ENCODE results near the gene ATXN7L1.

The ATXN7L1 gene

GRCh38 chr7:105724688-105725087, 151.7 kb downstream of the ATXN7L1 start:
- H3K4me1 ChIP-seq (ENCODE audit: control insufficient read depth in 1 of 2, insufficient read depth in 2 of 2, low read length in 2 of 2) = no peaks in the 10 kb centered on the region
- no peaks in the 10 kb centered on the region for H3K9me3 ChIP-seq (ENCODE audit: control insufficient read depth in 1 of 2, low read length in 2 of 2)
- H3K9ac ChIP-seq (ENCODE audit: low read depth in 1 of 2, low read length in 2 of 2) = no peak overlapping the region
- no peaks in the 10 kb centered on the region for H3K27me3 ChIP-seq (ENCODE audit: control insufficient read depth in 1 of 2, insufficient read depth in 2 of 2, low read length in 2 of 2)
- peaks cover 0 to 6% of the 10 kb centered on the region in 2 donors for H3K36me3 ChIP-seq (ENCODE audit: control insufficient read depth in 1 of 2, insufficient read depth in 2 of 2, low read length in 2 of 2)
- no peak overlapping the region for H3K27ac ChIP-seq (ENCODE audit: low read depth, low read length)
- H3K4me3 ChIP-seq (ENCODE audit: low read depth in 1 of 2, low read length in 2 of 2) = no peak overlapping the region

GRCh38 chr7:105723572-105723971, 152.8 kb downstream of the ATXN7L1 start:
- H3K36me3 ChIP-seq (ENCODE audit: control insufficient read depth in 1 of 2, insufficient read depth in 2 of 2, low read length in 2 of 2) = peaks cover 0 to 6% of the 10 kb centered on the region in 2 donors
- H3K9ac ChIP-seq (ENCODE audit: low read depth in 1 of 2, low read length in 2 of 2) = no peak overlapping the region
- no peak overlapping the region for H3K27ac ChIP-seq (ENCODE audit: low read depth, low read length)
- H3K4me3 ChIP-seq (ENCODE audit: low read depth in 1 of 2, low read length in 2 of 2) = no peak overlapping the region
- no peaks in the 10 kb centered on the region for H3K4me1 ChIP-seq (ENCODE audit: control insufficient read depth in 1 of 2, insufficient read depth in 2 of 2, low read length in 2 of 2)
- no peaks in the 10 kb centered on the region for H3K27me3 ChIP-seq (ENCODE audit: control insufficient read depth in 1 of 2, insufficient read depth in 2 of 2, low read length in 2 of 2)
- no peaks in the 10 kb centered on the region for H3K9me3 ChIP-seq (ENCODE audit: control insufficient read depth in 1 of 2, low read length in 2 of 2)

DNA sequence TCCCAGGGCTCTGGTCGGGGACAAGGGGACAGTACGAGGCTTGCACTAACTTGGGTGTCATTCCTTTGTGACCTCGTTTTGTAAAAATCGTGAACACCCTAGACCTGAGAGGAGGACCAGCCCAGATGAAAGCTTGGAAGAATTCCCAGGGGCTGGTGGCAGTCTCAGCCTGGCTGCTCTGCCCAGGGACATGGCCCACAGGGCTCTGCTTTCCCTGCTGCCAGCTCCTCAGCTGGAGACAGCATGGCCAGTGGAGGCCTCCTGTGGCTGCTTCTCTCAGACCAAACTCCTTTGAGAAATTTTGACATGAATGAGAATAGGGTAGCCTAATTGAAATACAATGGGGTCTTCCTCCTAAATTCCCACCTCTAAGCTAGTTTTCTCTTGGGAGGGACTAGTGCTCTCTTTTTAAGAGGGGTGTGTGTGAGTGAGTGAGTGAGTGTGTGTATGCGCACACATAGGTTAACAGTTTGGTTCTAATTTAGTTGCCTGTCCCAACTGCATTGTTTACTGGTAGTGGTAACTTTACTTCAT, 154.8 kb downstream of the ATXN7L1 start:
- no peaks in the 10 kb centered on the region for H3K4me1 ChIP-seq (ENCODE audit: control insufficient read depth in 1 of 2, insufficient read depth in 2 of 2, low read length in 2 of 2)
- no peak overlapping the region for H3K4me3 ChIP-seq (ENCODE audit: low read depth in 1 of 2, low read length in 2 of 2)
- no peak overlapping the region for H3K9ac ChIP-seq (ENCODE audit: low read depth in 1 of 2, low read length in 2 of 2)
- no peak overlapping the region for H3K27ac ChIP-seq (ENCODE audit: low read depth, low read length)
- peaks cover 0 to 6% of the 10 kb centered on the region in 2 donors for H3K36me3 ChIP-seq (ENCODE audit: control insufficient read depth in 1 of 2, insufficient read depth in 2 of 2, low read length in 2 of 2)
- H3K27me3 ChIP-seq (ENCODE audit: control insufficient read depth in 1 of 2, insufficient read depth in 2 of 2, low read length in 2 of 2) = no peaks in the 10 kb centered on the region
- H3K9me3 ChIP-seq (ENCODE audit: control insufficient read depth in 1 of 2, low read length in 2 of 2) = no peaks in the 10 kb centered on the region

GRCh38 chr7:105719919-105720318, 156.5 kb downstream of the ATXN7L1 start:
- H3K36me3 ChIP-seq (ENCODE audit: control insufficient read depth in 1 of 2, insufficient read depth in 2 of 2, low read length in 2 of 2) = no peaks in the 10 kb centered on the region
- H3K9ac ChIP-seq (ENCODE audit: low read depth in 1 of 2, low read length in 2 of 2) = no peak overlapping the region
- no peaks in the 10 kb centered on the region for H3K4me1 ChIP-seq (ENCODE audit: control insufficient read depth in 1 of 2, insufficient read depth in 2 of 2, low read length in 2 of 2)
- H3K27me3 ChIP-seq (ENCODE audit: control insufficient read depth in 1 of 2, insufficient read depth in 2 of 2, low read length in 2 of 2) = no peaks in the 10 kb centered on the region
- no peak overlapping the region for H3K4me3 ChIP-seq (ENCODE audit: low read depth in 1 of 2, low read length in 2 of 2)
- H3K27ac ChIP-seq (ENCODE audit: low read depth, low read length) = no peak overlapping the region
- H3K9me3 ChIP-seq (ENCODE audit: control insufficient read depth in 1 of 2, low read length in 2 of 2) = no peaks in the 10 kb centered on the region

DNA sequence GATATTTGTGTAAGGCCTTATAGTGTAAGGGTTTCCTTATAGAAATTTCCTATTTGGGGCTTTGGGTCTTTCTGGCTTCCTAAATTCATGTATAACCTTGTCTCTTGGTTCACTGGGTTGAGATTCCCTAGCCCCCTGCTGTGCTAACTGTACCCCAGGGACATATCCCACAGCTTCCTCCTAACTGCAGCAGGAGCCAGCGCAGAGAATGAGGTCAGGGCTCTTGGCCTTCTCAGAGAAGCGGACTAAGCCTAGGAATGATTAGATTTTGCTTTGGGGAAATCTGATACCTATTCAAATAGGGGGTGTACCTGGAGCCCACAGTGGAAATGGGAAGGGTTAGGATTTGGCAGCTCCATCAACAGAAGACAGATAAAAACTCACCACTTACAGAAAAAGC, 157.0 kb downstream of the ATXN7L1 start:
- Histone ChIP-seq H3K9me3 (ENCODE audit: control insufficient read depth in 1 of 2, low read length in 2 of 2) (no peaks in the 10 kb centered on the region), H3K4me3 (ENCODE audit: low read depth in 1 of 2, low read length in 2 of 2) (no peak overlapping the region), H3K36me3 (ENCODE audit: control insufficient read depth in 1 of 2, insufficient read depth in 2 of 2, low read length in 2 of 2) (no peaks in the 10 kb centered on the region), H3K27me3 (ENCODE audit: control insufficient read depth in 1 of 2, insufficient read depth in 2 of 2, low read length in 2 of 2) (no peaks in the 10 kb centered on the region), H3K27ac (ENCODE audit: low read depth, low read length) (no peak overlapping the region), H3K4me1 (ENCODE audit: control insufficient read depth in 1 of 2, insufficient read depth in 2 of 2, low read length in 2 of 2) (no peaks in the 10 kb centered on the region), H3K9ac (ENCODE audit: low read depth in 1 of 2, low read length in 2 of 2) (no peak overlapping the region)

DNA sequence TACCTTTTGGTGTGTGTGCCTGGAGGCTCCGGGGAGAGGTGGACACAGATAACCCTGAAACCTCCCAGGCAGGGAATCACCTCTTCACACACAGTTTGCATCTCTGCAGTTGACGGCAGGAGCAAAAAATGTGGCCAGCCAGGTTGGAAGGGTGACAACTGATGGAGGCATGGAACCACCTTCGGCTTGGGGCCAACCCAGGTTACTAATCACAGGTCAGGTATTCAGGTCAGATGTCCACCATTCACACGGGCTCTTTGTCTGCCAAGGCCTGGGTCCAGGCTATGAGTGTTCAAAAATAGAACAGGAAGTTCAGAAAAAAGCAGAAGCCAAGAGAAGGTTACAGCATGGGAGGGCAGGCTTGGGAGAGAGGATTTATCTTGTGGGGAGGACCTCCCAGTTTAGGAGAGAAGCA, 157.9 kb downstream of the ATXN7L1 start:
- Histone ChIP-seq H3K36me3 (ENCODE audit: control insufficient read depth in 1 of 2, insufficient read depth in 2 of 2, low read length in 2 of 2) (no peaks in the 10 kb centered on the region), H3K27me3 (ENCODE audit: control insufficient read depth in 1 of 2, insufficient read depth in 2 of 2, low read length in 2 of 2) (no peaks in the 10 kb centered on the region), H3K4me1 (ENCODE audit: control insufficient read depth in 1 of 2, insufficient read depth in 2 of 2, low read length in 2 of 2) (no peaks in the 10 kb centered on the region), H3K4me3 (ENCODE audit: low read depth in 1 of 2, low read length in 2 of 2) (no peak overlapping the region), H3K9me3 (ENCODE audit: control insufficient read depth in 1 of 2, low read length in 2 of 2) (no peaks in the 10 kb centered on the region), H3K9ac (ENCODE audit: low read depth in 1 of 2, low read length in 2 of 2) (no peak overlapping the region), H3K27ac (ENCODE audit: low read depth, low read length) (no peak overlapping the region)

DNA sequence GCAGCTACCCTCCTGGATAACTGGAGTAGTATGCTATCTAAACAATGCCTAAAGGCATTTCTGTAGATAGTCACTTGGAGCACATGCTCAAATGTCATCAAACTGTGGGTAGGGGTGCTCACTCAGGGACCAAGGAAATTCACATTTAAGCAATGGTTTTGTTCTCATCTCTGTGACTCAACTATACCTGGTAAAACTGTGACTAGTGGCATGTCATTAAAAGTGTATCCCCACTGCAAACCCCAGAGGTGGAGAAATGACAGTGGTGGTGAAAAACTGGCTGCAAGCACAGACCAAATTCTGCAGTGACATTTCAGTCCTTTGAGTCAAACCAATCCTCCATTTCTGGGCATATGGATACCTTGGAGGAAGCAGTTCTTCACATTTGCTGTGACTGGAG, 160.9 kb downstream of the ATXN7L1 start:
- no peaks in the 10 kb centered on the region for H3K4me1 ChIP-seq (ENCODE audit: control insufficient read depth in 1 of 2, insufficient read depth in 2 of 2, low read length in 2 of 2)
- H3K4me3 ChIP-seq (ENCODE audit: low read depth in 1 of 2, low read length in 2 of 2) = no peak overlapping the region
- H3K27me3 ChIP-seq (ENCODE audit: control insufficient read depth in 1 of 2, insufficient read depth in 2 of 2, low read length in 2 of 2) = no peaks in the 10 kb centered on the region
- H3K27ac ChIP-seq (ENCODE audit: low read depth, low read length) = no peak overlapping the region
- peaks cover 17 to 24% of the 10 kb centered on the region in 2 donors for H3K9me3 ChIP-seq (ENCODE audit: control insufficient read depth in 1 of 2, low read length in 2 of 2)
- H3K9ac ChIP-seq (ENCODE audit: low read depth in 1 of 2, low read length in 2 of 2) = no peak overlapping the region
- H3K36me3 ChIP-seq (ENCODE audit: control insufficient read depth in 1 of 2, insufficient read depth in 2 of 2, low read length in 2 of 2) = peaks cover 0 to 4% of the 10 kb centered on the region in 2 donors

GRCh38 chr7:105713488-105714465, 162.6 kb downstream of the ATXN7L1 start:
- H3K27ac ChIP-seq (ENCODE audit: low read depth, low read length) = no peak overlapping the region
- H3K27me3 ChIP-seq (ENCODE audit: control insufficient read depth in 1 of 2, insufficient read depth in 2 of 2, low read length in 2 of 2) = no peaks in the 10 kb centered on the region
- peaks cover 17 to 24% of the 10 kb centered on the region in 2 donors for H3K9me3 ChIP-seq (ENCODE audit: control insufficient read depth in 1 of 2, low read length in 2 of 2)

GRCh38 chr7:105712877-105713276, 163.5 kb downstream of the ATXN7L1 start:
- H3K36me3 ChIP-seq (ENCODE audit: control insufficient read depth in 1 of 2, insufficient read depth in 2 of 2, low read length in 2 of 2) = peaks cover 0 to 4% of the 10 kb centered on the region in 2 donors
- peaks cover 17 to 24% of the 10 kb centered on the region in 2 donors for H3K9me3 ChIP-seq (ENCODE audit: control insufficient read depth in 1 of 2, low read length in 2 of 2)
- no peak overlapping the region for H3K9ac ChIP-seq (ENCODE audit: low read depth in 1 of 2, low read length in 2 of 2)
- H3K27ac ChIP-seq (ENCODE audit: low read depth, low read length) = no peak overlapping the region
- no peak overlapping the region for H3K4me3 ChIP-seq (ENCODE audit: low read depth in 1 of 2, low read length in 2 of 2)
- H3K4me1 ChIP-seq (ENCODE audit: control insufficient read depth in 1 of 2, insufficient read depth in 2 of 2, low read length in 2 of 2) = no peaks in the 10 kb centered on the region
- H3K27me3 ChIP-seq (ENCODE audit: control insufficient read depth in 1 of 2, insufficient read depth in 2 of 2, low read length in 2 of 2) = no peaks in the 10 kb centered on the region

More at GRCh38 chr7:105713488-105714465, 162.6 kb downstream of the ATXN7L1 start:
- Histone ChIP-seq H3K4me3 (ENCODE audit: low read depth in 1 of 2, low read length in 2 of 2) (no peak overlapping the region), H3K36me3 (ENCODE audit: control insufficient read depth in 1 of 2, insufficient read depth in 2 of 2, low read length in 2 of 2) (peaks cover 0 to 4% of the 10 kb centered on the region in 2 donors), H3K9ac (ENCODE audit: low read depth in 1 of 2, low read length in 2 of 2) (no peak overlapping the region), H3K4me1 (ENCODE audit: control insufficient read depth in 1 of 2, insufficient read depth in 2 of 2, low read length in 2 of 2) (no peaks in the 10 kb centered on the region)

DNA sequence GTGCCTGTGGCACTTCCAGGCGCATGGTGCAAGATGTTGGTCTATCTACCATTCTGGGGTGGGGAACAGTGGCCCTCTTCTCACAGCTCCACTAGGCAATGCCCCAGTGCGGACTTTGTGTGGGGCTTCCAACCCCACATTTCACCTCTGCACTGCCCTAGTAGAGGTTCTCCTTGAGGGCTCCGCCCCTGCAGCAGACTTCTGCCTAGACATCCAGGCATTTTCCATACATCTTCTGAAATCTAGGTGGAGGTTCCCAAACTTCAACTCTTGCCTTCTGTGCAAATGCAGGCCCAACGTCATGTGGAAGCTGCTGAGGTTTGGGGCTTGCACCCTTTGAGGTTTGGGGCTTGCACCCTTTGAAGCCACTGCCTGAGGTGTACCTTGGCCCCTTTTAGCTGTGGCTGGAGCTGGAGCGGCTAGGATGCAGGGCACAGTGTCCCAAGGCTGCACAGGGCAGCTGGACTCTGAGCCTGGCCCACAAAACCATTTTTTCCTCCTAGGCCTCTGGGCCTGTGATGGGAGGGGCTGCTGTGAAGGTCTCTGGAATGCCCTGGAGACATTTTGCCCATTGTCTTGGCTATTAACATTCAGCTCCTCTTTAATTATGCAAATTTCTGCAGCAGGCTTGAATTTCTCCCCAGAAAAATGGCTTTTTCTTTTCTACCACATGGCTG, 164.5 kb downstream of the ATXN7L1 start:
- no peak overlapping the region for H3K9ac ChIP-seq (ENCODE audit: low read depth in 1 of 2, low read length in 2 of 2)
- peaks cover 17 to 24% of the 10 kb centered on the region in 2 donors for H3K9me3 ChIP-seq (ENCODE audit: control insufficient read depth in 1 of 2, low read length in 2 of 2)
- no peaks in the 10 kb centered on the region for H3K27me3 ChIP-seq (ENCODE audit: control insufficient read depth in 1 of 2, insufficient read depth in 2 of 2, low read length in 2 of 2)
- no peak overlapping the region for H3K27ac ChIP-seq (ENCODE audit: low read depth, low read length)
- no peak overlapping the region for H3K4me3 ChIP-seq (ENCODE audit: low read depth in 1 of 2, low read length in 2 of 2)
- H3K4me1 ChIP-seq (ENCODE audit: control insufficient read depth in 1 of 2, insufficient read depth in 2 of 2, low read length in 2 of 2) = no peaks in the 10 kb centered on the region
- H3K36me3 ChIP-seq (ENCODE audit: control insufficient read depth in 1 of 2, insufficient read depth in 2 of 2, low read length in 2 of 2) = peaks cover 0 to 4% of the 10 kb centered on the region in 2 donors

All from duodenal mucosa (tissue), 2 donors.